Activated naive CD8-positive, alpha-beta T cell treated with anti-CD3 and anti-CD28 coated beads for 36 hours (primary cell): ENCODE results near the gene ALOXE3. TPM values are rescaled to one million over a fixed set of nuclear protein-coding genes. Genes with fewer than 3 reads are reported as not detected.

Experiments used
- DNase-seq: peaks from one replicate; pipeline ENCODE4 v3.0.0; 2021
- H3K27ac Mint-ChIP-seq: one replicate; pipeline ENCODE4 v1.8.0; 2022; ENCODE audit warnings: mild to moderate bottlenecking, moderate library complexity, mixed read lengths
- H3K27me3 Mint-ChIP-seq: one replicate; pipeline ENCODE4 v1.8.0; 2022; ENCODE audit warnings: mild to moderate bottlenecking, mixed read lengths
- H3K36me3 Mint-ChIP-seq: one replicate; pipeline ENCODE4 v1.8.0; 2021; ENCODE audit warnings: mild to moderate bottlenecking, mixed read lengths
- H3K4me1 Mint-ChIP-seq: one replicate; pipeline ENCODE4 v1.8.0; 2021; ENCODE audit warnings: mixed read lengths
- H3K4me3 Mint-ChIP-seq: one replicate; pipeline ENCODE4 v1.8.0; 2022; ENCODE audit warnings: mild to moderate bottlenecking, moderate library complexity, mixed read lengths
- H3K9me3 Mint-ChIP-seq: one replicate; pipeline ENCODE4 v1.8.0; 2022; ENCODE audit warnings: mixed read lengths
- total RNA-seq, 2 experiments: library from RNA; stranded (reverse); gene quantifications; one replicate each; pipeline ENCODE4 v1.2.3, GENCODE V29; 2021

The ALOXE3 gene
- total RNA-seq, 2 experiments from 2014 or later, result 0.10 TPM; not detected in 1

- DNase-seq, result no peak
- H3K27ac Mint-ChIP-seq, result no peak overlapping the region
Measured at GRCh38 chr17:8056976-8057625, 61.2 kb downstream of the ALOXE3 start.

GRCh38 chr17:8056232-8056975, 61.9 kb downstream of the ALOXE3 start:
- H3K27me3 Mint-ChIP-seq, result peaks cover 52% of the 10 kb centered on the region
- peak; percentile 59 for DNase-seq
- H3K27ac Mint-ChIP-seq, result no peak overlapping the region
- H3K9me3 Mint-ChIP-seq, result no peaks in the 10 kb centered on the region
- peaks cover 19% of the 10 kb centered on the region for H3K4me1 Mint-ChIP-seq
- H3K4me3 Mint-ChIP-seq, result no peak overlapping the region
- H3K36me3 Mint-ChIP-seq, result no peaks in the 10 kb centered on the region

More at GRCh38 chr17:8056976-8057625, 61.2 kb downstream of the ALOXE3 start:
- Mint-ChIP-seq H3K4me3 (no peak overlapping the region), H3K4me1 (peaks cover 21% of the 10 kb centered on the region), H3K27me3 (peaks cover 59% of the 10 kb centered on the region), H3K36me3 (no peaks in the 10 kb centered on the region), H3K9me3 (no peaks in the 10 kb centered on the region)

- Mint-ChIP-seq H3K4me3 (no peak overlapping the region), H3K9me3 (no peaks in the 10 kb centered on the region), H3K27ac (no peak overlapping the region), H3K36me3 (no peaks in the 10 kb centered on the region), H3K27me3 (peaks cover 46% of the 10 kb centered on the region), H3K4me1 (peaks cover 19% of the 10 kb centered on the region)
- no peak for DNase-seq
Measured at GRCh38 chr17:8055851-8056231, 62.5 kb downstream of the ALOXE3 start.

- H3K36me3 Mint-ChIP-seq, result no peaks in the 10 kb centered on the region
- no peaks in the 10 kb centered on the region for H3K9me3 Mint-ChIP-seq
- H3K4me1 Mint-ChIP-seq, result peaks cover 15% of the 10 kb centered on the region
- no peak overlapping the region for H3K4me3 Mint-ChIP-seq
- no peak for DNase-seq
- H3K27me3 Mint-ChIP-seq, result peaks cover 24% of the 10 kb centered on the region
- H3K27ac Mint-ChIP-seq, result no peak overlapping the region
Measured at GRCh38 chr17:8053600-8053999, 64.7 kb downstream of the ALOXE3 start.

GRCh38 chr17:8052256-8053252, 65.8 kb downstream of the ALOXE3 start:
- Mint-ChIP-seq H3K9me3 (no peaks in the 10 kb centered on the region), H3K4me1 (peaks cover 15% of the 10 kb centered on the region), H3K36me3 (no peaks in the 10 kb centered on the region), H3K27ac (no peak overlapping the region), H3K27me3 (peaks cover 15% of the 10 kb centered on the region), H3K4me3 (no peak overlapping the region)
- no peak for DNase-seq

GRCh38 chr17:8051831-8052230, 66.5 kb downstream of the ALOXE3 start:
- Mint-ChIP-seq H3K27ac (no peak overlapping the region), H3K36me3 (no peaks in the 10 kb centered on the region), H3K27me3 (peaks cover 7% of the 10 kb centered on the region), H3K4me3 (no peak overlapping the region), H3K4me1 (peaks cover 12% of the 10 kb centered on the region), H3K9me3 (no peaks in the 10 kb centered on the region)
- no peak for DNase-seq

- no peaks in the 10 kb centered on the region for H3K27me3 Mint-ChIP-seq
- no peaks in the 10 kb centered on the region for H3K4me1 Mint-ChIP-seq
- no peaks in the 10 kb centered on the region for H3K36me3 Mint-ChIP-seq
- H3K4me3 Mint-ChIP-seq, result no peak overlapping the region
- no peak overlapping the region for H3K27ac Mint-ChIP-seq
- no peaks in the 10 kb centered on the region for H3K9me3 Mint-ChIP-seq
- no peak for DNase-seq
Measured at GRCh38 chr17:8048736-8049135, 69.6 kb downstream of the ALOXE3 start.

GRCh38 chr17:8048236-8048635, 70.1 kb downstream of the ALOXE3 start:
- DNase-seq, result no peak
- Mint-ChIP-seq H3K4me3 (no peak overlapping the region), H3K4me1 (no peaks in the 10 kb centered on the region), H3K27me3 (no peaks in the 10 kb centered on the region), H3K27ac (no peak overlapping the region), H3K9me3 (no peaks in the 10 kb centered on the region), H3K36me3 (no peaks in the 10 kb centered on the region)

GRCh38 chr17:8047769-8048110, 70.6 kb downstream of the ALOXE3 start:
- Mint-ChIP-seq H3K4me1 (no peaks in the 10 kb centered on the region), H3K4me3 (no peak overlapping the region), H3K36me3 (no peaks in the 10 kb centered on the region), H3K9me3 (no peaks in the 10 kb centered on the region), H3K27ac (no peak overlapping the region), H3K27me3 (no peaks in the 10 kb centered on the region)
- no peak for DNase-seq

- Mint-ChIP-seq H3K27ac (no peak overlapping the region), H3K4me1 (no peaks in the 10 kb centered on the region), H3K36me3 (no peaks in the 10 kb centered on the region), H3K4me3 (no peak overlapping the region), H3K9me3 (no peaks in the 10 kb centered on the region), H3K27me3 (no peaks in the 10 kb centered on the region)
- DNase-seq, result no peak
Measured at GRCh38 chr17:8046929-8047768, 71.2 kb downstream of the ALOXE3 start.

- no peak for DNase-seq
- no peaks in the 10 kb centered on the region for H3K4me1 Mint-ChIP-seq
- H3K9me3 Mint-ChIP-seq, result no peaks in the 10 kb centered on the region
- no peak overlapping the region for H3K4me3 Mint-ChIP-seq
- H3K36me3 Mint-ChIP-seq, result no peaks in the 10 kb centered on the region
- no peak overlapping the region for H3K27ac Mint-ChIP-seq
- peaks cover 3% of the 10 kb centered on the region for H3K27me3 Mint-ChIP-seq
Measured at GRCh38 chr17:8046306-8046928, 71.9 kb downstream of the ALOXE3 start.
